ENCODE measurements around the gene COL13A1. TPM values are rescaled to one million over a fixed set of nuclear protein-coding genes. Genes with fewer than 3 reads are reported as not detected.

The COL13A1 gene
- total RNA-seq, 6 experiments from 2014 or later = 0.18 to 0.44 (median 0.30) TPM; not detected in 2

GRCh38 chr10:69904533-69904932 lies 102.8 kb downstream of the COL13A1 start:
- Histone ChIP-seq H3K4me1 (peaks cover 0 to 13% (median 4%) of the 10 kb centered on the region in 4 donors), H3K27me3 (no peaks in the 10 kb centered on the region), H3K36me3 (no peaks in the 10 kb centered on the region), H3K27ac (no peak overlapping the region), H3K4me3 (no peak overlapping the region), H3K9me3 (no peaks in the 10 kb centered on the region)
- intact Hi-C loops (cut with DNase I) = no loop called here
- TF ChIP-seq POLR2A (IDR thresholded peaks at IDR 0.05) (no peak), CTCF (IDR thresholded peaks at IDR 0.05) (no peak)
- DNase-seq = no peak
- no peak for ATAC-seq
- WGBS (ENCODE audit: insufficient coverage, low coverage, low lambda C conversion rate, missing lambda C conversion rate) = no CpG with 5 or more reads among the region's 5 CpGs

GRCh38 chr10:69906425-69906824 lies 104.7 kb downstream of the COL13A1 start:
- ATAC-seq = no peak
- Histone ChIP-seq H3K4me3 (no peak overlapping the region), H3K27me3 (no peaks in the 10 kb centered on the region), H3K36me3 (no peaks in the 10 kb centered on the region), H3K9me3 (no peaks in the 10 kb centered on the region), H3K4me1 (peaks cover 0 to 8% (median 4%) of the 10 kb centered on the region in 4 donors), H3K27ac (no peak overlapping the region)
- TF ChIP-seq CTCF (IDR thresholded peaks at IDR 0.05) (no peak), POLR2A (IDR thresholded peaks at IDR 0.05) (no peak)
- 89% methylated on average over 4 of the region's 4 CpGs for WGBS (ENCODE audit: insufficient coverage, low coverage, low lambda C conversion rate, missing lambda C conversion rate)
- no peak for DNase-seq
- intact Hi-C loops (cut with DNase I) = no loop called here

- Histone ChIP-seq H3K27ac (no peak overlapping the region), H3K27me3 (no peaks in the 10 kb centered on the region), H3K4me1 (peaks cover 0 to 8% (median 3%) of the 10 kb centered on the region in 4 donors), H3K4me3 (no peak overlapping the region), H3K9me3 (no peaks in the 10 kb centered on the region), H3K36me3 (no peaks in the 10 kb centered on the region)
- no peak for TF ChIP-seq POLR2A (IDR thresholded peaks at IDR 0.05)
- no peak for TF ChIP-seq CTCF (IDR thresholded peaks at IDR 0.05)
- DNase-seq (no peak), ATAC-seq (no peak)
- 94% methylated on average over 4 of the region's 4 CpGs for WGBS (ENCODE audit: insufficient coverage, low coverage, low lambda C conversion rate, missing lambda C conversion rate)
- intact Hi-C loops (cut with DNase I) = no loop called here
Observed at GRCh38 chr10:69907517-69907916, 105.8 kb downstream of the COL13A1 start.

GRCh38 chr10:69908124-69908523 lies 106.4 kb downstream of the COL13A1 start:
- H3K27me3 ChIP-seq = no peaks in the 10 kb centered on the region
- 73% methylated on average over 4 of the region's 6 CpGs for WGBS (ENCODE audit: insufficient coverage, low coverage, low lambda C conversion rate, missing lambda C conversion rate)
- intact Hi-C loops (cut with DNase I) = no loop called here
- no peak for DNase-seq
- ATAC-seq = no peak
- TF ChIP-seq POLR2A (IDR thresholded peaks at IDR 0.05) (no peak), CTCF (IDR thresholded peaks at IDR 0.05) (no peak)
- no peak overlapping the region for H3K27ac ChIP-seq
- H3K36me3 ChIP-seq = no peaks in the 10 kb centered on the region
- H3K9me3 ChIP-seq = no peaks in the 10 kb centered on the region
- H3K4me3 ChIP-seq = no peak overlapping the region
- peaks cover 0 to 6% (median 2%) of the 10 kb centered on the region in 4 donors for H3K4me1 ChIP-seq

GRCh38 chr10:69910561-69910960 lies 108.9 kb downstream of the COL13A1 start:
- 77% methylated on average over 3 of the region's 5 CpGs for WGBS (ENCODE audit: insufficient coverage, low coverage, low lambda C conversion rate, missing lambda C conversion rate)
- H3K36me3 ChIP-seq = no peaks in the 10 kb centered on the region
- no peaks in the 10 kb centered on the region for H3K27me3 ChIP-seq
- H3K9me3 ChIP-seq = no peaks in the 10 kb centered on the region
- H3K27ac ChIP-seq = no peak overlapping the region
- TF ChIP-seq CTCF (IDR thresholded peaks at IDR 0.05) (no peak), POLR2A (IDR thresholded peaks at IDR 0.05) (no peak)
- H3K4me1 ChIP-seq = peaks cover 0 to 16% (median 5%) of the 10 kb centered on the region in 4 donors
- ATAC-seq = no peak
- DNase-seq = no peak
- intact Hi-C loops (cut with DNase I) = loop anchor here in 1 of 2 donors (10.0 kb wide), 1 partner anchor 106 kb away; the partner anchor contains the start of gene COL13A1
- no peak overlapping the region for H3K4me3 ChIP-seq
